NCI-H345 (cell line): ENCODE results near the gene PDE4DIP.
"Not testable (repeated sequence)": the region's sequence is repeated elsewhere in the genome, so short reads cannot be mapped to it uniquely, and the experiment has no call there.

Source experiments
- DNase-seq: peaks from one replicate; lab custom pipeline; 2025; lab: John Stamatoyannopoulos, UW

PDE4DIP gene

GRCh38 chr1:148874408-148875388 is 30.5 kb downstream of the PDE4DIP start:
- not testable (repeated sequence) for DNase-seq

DNA sequence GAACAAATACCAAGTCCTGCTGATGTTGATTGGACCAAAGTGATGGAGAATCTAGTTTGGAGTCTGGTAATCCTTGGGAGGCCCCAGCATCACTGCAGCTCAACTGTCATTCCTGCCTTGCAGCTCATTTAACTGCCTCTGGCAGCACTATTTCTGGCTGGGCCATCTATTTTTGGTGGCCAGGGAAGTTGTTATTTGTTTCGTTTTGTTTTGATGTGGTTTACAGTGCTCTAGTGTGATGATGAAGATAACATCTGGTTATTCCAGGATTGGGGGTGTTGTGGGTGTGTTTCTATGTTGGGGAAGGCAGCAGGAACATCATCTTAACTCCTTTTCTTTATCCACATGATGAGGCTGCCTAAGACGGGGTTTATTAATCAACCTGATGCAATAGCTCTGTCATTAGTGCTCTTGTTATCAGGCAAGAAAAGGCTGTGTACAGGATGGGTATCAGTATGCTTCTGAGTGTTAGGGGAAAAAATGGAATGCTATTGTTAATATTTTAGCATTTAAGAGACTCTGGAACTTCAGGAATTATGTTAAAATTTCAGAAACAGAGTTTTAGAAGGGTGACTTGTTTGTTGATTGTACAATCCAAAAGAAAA is 35.7 kb downstream of the PDE4DIP start:
- not testable (repeated sequence) for DNase-seq

GRCh38 chr1:148881261-148881660 is 37.0 kb downstream of the PDE4DIP start:
- not testable (repeated sequence) for DNase-seq

DNA sequence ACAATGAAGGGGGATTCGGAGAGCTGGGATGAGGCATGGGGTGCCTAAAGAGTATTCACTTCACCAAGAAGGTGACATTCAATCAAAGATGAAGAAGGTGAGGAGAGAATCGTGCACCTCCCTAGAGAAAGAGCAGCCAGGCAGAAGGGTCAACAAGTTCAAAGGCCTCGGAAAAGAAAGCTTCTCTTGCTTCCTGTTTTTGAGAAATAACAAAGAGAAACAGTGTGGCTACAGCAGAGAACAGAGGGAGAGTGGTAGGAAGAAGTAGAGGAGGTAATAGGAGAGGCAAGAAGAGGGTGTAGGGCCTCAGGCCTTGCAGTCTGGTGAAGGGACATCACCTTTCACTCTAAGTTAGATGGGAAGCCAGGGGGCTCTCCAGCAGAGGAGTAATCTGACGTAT is 41.0 kb downstream of the PDE4DIP start:
- DNase-seq, result not testable (repeated sequence)

DNA sequence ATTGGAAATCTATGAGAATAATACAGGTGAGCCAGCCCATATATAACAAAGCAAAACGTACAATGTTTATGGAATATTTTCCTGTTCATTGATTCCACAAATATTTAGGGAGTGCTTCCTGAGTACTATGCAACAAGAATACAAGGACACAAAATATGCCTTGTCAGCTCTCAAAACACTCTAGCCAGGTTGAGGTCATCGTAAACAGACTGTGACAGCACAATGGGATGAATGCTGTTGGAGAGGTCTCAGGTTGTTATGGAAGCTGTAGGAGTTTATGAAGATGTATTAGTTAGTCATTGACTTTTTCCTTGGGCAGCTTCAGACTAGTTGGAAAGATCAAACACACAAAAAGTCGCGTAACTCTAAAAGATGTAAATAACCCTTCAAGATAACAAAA is 42.1 kb downstream of the PDE4DIP start:
- not testable (repeated sequence) for DNase-seq

GRCh38 chr1:148888597-148888996 is 44.4 kb downstream of the PDE4DIP start:
- not testable (repeated sequence) for DNase-seq

DNA sequence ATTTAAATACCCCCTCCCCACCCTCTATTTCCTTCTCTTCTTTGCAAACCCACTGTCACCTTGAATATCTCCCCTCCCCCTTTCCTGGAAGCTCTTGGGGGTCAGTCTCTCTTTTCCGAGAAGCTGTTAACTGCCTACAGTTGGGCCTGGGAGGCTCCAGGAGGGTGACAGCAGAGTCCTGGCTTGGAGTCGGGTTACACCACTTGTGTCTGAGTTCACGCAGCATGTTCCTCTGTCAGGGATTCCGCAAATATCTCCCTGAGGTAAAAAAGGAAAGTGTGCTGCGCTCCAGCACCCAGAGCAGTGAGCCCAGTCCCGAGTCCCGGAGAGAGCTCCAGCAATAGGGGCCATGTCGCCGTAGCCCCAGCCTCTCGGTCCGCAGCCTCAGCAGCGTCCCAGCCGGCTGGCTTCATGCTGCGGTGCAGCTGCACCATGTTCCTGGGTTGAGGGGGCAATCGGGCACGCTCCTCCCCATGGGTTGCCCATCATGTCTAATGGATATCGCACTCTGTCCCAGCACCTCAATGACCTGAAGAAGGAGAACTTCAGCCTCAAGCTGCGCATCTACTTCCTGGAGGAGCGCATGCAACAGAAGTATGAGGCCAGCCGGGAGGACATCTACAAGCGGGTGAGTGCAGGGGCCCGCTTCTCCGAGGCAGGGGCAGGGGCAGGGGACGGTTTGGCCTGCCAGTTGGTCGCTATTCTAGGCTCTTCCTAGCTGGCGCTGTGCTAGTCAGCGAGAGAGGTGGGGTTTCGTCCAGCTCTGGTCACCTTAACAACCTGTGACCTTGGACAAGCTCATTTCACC is 45.2 kb downstream of the PDE4DIP start:
- DNase-seq, result not testable (repeated sequence)

GRCh38 chr1:148890075-148890568 is 45.9 kb downstream of the PDE4DIP start:
- not testable (repeated sequence) for DNase-seq

DNA sequence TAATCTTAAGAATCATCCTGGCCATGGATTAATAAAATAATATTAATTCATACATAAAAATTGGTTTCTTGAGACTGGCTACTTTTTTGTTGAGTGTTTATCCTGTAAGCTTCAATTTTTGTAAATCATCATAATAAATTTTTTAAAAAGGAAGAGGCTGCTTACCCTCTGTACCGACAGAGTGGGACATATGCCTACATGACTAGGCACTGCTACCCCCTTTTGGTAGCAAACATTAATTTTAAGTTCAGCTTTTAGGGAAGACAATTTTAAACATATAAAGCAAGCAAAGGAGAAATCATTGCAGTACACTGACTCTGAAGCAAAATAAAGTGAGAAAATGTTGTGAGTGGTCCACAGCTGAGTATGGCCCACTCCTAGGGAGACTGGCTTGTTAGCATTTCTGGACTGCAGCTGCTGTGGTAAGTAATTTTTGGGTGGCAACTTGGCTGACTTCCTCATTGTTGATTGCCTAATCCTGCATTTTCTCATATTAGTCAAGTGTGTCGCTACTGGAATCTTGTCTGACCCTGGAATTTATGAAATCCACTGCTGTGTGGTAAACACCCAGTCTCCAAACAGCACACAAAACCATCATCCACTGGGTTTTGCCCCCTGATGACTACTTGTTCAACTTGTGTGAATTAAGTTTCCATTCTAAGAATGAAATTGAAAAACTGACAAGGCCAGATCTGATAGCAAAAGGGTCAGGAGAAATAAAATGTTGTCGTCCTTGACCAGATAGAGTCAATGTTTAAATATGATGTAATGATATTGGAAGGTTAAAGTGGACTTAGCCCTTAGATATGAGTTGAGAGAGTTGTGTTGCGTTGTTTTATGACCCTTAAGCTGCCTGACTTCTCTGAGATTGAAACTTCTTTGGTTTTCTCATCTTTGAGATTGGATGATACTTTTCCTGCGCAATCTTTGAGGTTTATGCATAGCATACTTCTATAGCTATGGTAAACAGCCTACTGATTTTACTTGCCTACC is 50.4 kb downstream of the PDE4DIP start:
- not testable (repeated sequence) for DNase-seq

GRCh38 chr1:148900026-148900425 is 55.8 kb downstream of the PDE4DIP start:
- not testable (repeated sequence) for DNase-seq

DNA sequence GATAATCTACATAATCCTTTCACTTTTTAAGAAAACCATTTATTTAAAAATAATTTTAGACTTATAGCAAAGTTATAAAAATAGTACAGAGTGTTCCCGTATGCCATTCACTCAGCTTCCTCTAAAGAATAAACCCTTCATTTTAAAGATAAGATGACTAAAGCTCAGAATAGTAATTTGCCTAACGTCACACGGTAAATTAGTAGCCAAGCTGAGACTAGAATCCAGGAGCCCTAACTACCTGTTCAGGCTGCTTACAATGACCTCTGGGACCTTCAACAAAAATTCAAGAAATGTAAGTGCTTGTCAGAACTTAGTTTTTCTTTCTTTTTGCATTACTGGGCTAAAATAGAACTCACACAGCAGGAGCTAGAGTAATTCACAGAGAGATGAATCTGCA is 56.5 kb downstream of the PDE4DIP start:
- DNase-seq, result not testable (repeated sequence)

GRCh38 chr1:148901150-148901952 is 57.1 kb downstream of the PDE4DIP start:
- not testable (repeated sequence) for DNase-seq

GRCh38 chr1:148901953-148902341 is 57.7 kb downstream of the PDE4DIP start:
- DNase-seq, result not testable (repeated sequence)

DNA sequence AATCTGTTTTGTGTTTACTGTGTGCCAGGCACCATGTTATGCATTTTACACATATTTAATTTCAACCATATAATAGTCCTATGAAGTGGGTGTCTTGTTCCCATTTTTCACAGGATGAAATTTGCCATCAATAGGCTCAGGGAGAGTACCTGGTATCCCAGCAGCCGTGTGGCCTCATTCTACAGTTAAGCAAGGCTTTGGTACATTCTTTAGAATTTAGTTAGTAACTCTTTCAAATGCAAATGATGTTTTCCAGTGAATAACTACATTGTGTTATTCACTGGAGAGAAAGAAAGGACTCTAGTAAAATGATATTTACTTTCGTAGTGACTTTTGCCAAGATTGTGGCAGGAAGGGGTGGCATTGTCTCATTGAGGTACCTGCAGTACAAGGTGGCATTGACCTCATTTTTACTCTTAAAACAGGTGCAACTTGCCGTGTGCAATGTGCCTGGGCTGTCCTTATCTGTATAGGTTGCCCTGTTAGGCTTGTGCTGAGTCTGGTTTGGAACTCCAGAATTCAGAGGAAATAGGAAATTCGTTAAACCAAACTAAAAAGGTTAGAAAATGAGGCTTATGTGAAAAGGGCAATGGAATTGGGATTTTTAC is 65.1 kb downstream of the PDE4DIP start:
- DNase-seq, result not testable (repeated sequence)

- DNase-seq, result not testable (repeated sequence)
Observed at GRCh38 chr1:148911303-148911928, 67.2 kb downstream of the PDE4DIP start.

GRCh38 chr1:148916222-148916621 is 72.0 kb downstream of the PDE4DIP start:
- not testable (repeated sequence) for DNase-seq

DNA sequence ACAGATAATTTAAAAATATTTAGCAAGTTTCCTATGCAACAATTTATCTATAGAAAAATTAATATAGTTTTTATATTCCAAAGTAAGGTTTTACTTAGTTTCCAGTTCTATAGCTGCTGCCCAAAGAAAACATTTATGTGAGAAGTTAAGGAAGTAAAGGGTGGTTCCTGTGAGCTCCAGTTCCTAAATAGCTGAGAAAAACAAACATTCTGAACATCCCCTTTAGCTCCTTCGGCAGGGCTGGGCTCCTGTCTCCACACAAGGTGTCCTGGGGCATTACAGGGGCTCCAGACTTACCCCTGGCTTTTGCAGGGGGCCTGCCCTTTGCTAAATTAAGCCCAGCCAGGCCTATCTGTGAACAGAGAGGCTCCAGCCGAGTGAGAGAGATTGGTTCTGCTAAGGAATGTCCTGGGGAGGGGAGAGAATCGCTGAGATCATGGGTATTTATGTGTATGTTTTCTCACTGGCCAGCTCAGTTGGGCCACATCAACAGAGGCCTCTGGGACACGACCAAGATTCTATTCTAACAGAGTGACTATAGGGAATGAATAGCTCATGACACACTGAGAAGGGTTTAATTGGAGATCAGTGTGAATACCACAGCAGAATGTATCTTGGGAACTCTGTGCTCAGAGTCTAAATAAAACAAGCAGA is 72.6 kb downstream of the PDE4DIP start:
- not testable (repeated sequence) for DNase-seq

GRCh38 chr1:148918836-148919447 is 74.7 kb downstream of the PDE4DIP start:
- not testable (repeated sequence) for DNase-seq
